IPS-15b (cell line): Measurements from ENCODE around the gene RAB11FIP4.

Experiments
- H3K27me3 ChIP-seq: one replicate; pipeline ENCODE4 v1.6.1; 2013; ENCODE audit warnings: low read length; ENCODE audit not compliant: control insufficient read depth, insufficient read depth
- H3K36me3 ChIP-seq: one replicate; pipeline ENCODE4 v1.6.1; 2013; ENCODE audit warnings: low read length; ENCODE audit not compliant: control insufficient read depth, insufficient read depth
- H3K4me1 ChIP-seq: one replicate; pipeline ENCODE4 v1.6.1; 2013; ENCODE audit warnings: mild to moderate bottlenecking, low read length; ENCODE audit not compliant: control insufficient read depth, insufficient read depth
- H3K4me3 ChIP-seq: one replicate; pipeline ENCODE4 v1.5.1; 2013; ENCODE audit warnings: low read depth, low read length
- H3K9ac ChIP-seq: one replicate; pipeline ENCODE4 v1.6.1; 2013; ENCODE audit warnings: low read depth, mild to moderate bottlenecking, low read length
- H3K9me3 ChIP-seq: one replicate; pipeline ENCODE4 v1.6.1; 2013; ENCODE audit warnings: mild to moderate bottlenecking, low read length; ENCODE audit not compliant: control insufficient read depth, insufficient read depth

RAB11FIP4 gene

GRCh38 chr17:31458829-31459228 is 67.4 kb downstream of the RAB11FIP4 start:
- Histone ChIP-seq H3K9me3 (no peaks in the 10 kb centered on the region), H3K4me3 (no peak overlapping the region), H3K9ac (no peak overlapping the region), H3K4me1 (no peaks in the 10 kb centered on the region), H3K36me3 (no peaks in the 10 kb centered on the region), H3K27me3 (no peaks in the 10 kb centered on the region)

GRCh38 chr17:31459716-31460115 is 68.2 kb downstream of the RAB11FIP4 start:
- Histone ChIP-seq H3K4me1 (no peaks in the 10 kb centered on the region), H3K4me3 (no peak overlapping the region), H3K27me3 (no peaks in the 10 kb centered on the region), H3K36me3 (no peaks in the 10 kb centered on the region), H3K9ac (no peak overlapping the region), H3K9me3 (no peaks in the 10 kb centered on the region)

GRCh38 chr17:31460226-31460721 is 68.8 kb downstream of the RAB11FIP4 start:
- H3K9me3 ChIP-seq = no peaks in the 10 kb centered on the region
- no peak overlapping the region for H3K4me3 ChIP-seq
- H3K36me3 ChIP-seq = no peaks in the 10 kb centered on the region
- no peak overlapping the region for H3K9ac ChIP-seq
- no peaks in the 10 kb centered on the region for H3K27me3 ChIP-seq
- no peaks in the 10 kb centered on the region for H3K4me1 ChIP-seq

GRCh38 chr17:31461227-31461810 is 69.8 kb downstream of the RAB11FIP4 start:
- no peaks in the 10 kb centered on the region for H3K9me3 ChIP-seq
- H3K9ac ChIP-seq = no peak overlapping the region
- H3K4me1 ChIP-seq = no peaks in the 10 kb centered on the region
- H3K27me3 ChIP-seq = no peaks in the 10 kb centered on the region
- H3K36me3 ChIP-seq = no peaks in the 10 kb centered on the region
- no peak overlapping the region for H3K4me3 ChIP-seq

- H3K4me1 ChIP-seq = no peaks in the 10 kb centered on the region
- H3K27me3 ChIP-seq = no peaks in the 10 kb centered on the region
- no peaks in the 10 kb centered on the region for H3K36me3 ChIP-seq
- no peak overlapping the region for H3K4me3 ChIP-seq
- H3K9ac ChIP-seq = no peak overlapping the region
- no peaks in the 10 kb centered on the region for H3K9me3 ChIP-seq
Observed at GRCh38 chr17:31462261-31462660, 70.8 kb downstream of the RAB11FIP4 start.

GRCh38 chr17:31466096-31466760 is 74.8 kb downstream of the RAB11FIP4 start:
- H3K4me3 ChIP-seq = no peak overlapping the region
- peaks cover 10% of the 10 kb centered on the region for H3K4me1 ChIP-seq
- no peaks in the 10 kb centered on the region for H3K36me3 ChIP-seq
- no peaks in the 10 kb centered on the region for H3K9me3 ChIP-seq
- no peak overlapping the region for H3K9ac ChIP-seq
- H3K27me3 ChIP-seq = no peaks in the 10 kb centered on the region

GRCh38 chr17:31467502-31468256 is 76.2 kb downstream of the RAB11FIP4 start:
- Histone ChIP-seq H3K9ac (peak overlapping the region; percentile 2), H3K4me3 (peak overlapping the region; percentile 0), H3K27me3 (no peaks in the 10 kb centered on the region), H3K4me1 (peaks cover 10% of the 10 kb centered on the region), H3K36me3 (no peaks in the 10 kb centered on the region), H3K9me3 (no peaks in the 10 kb centered on the region)

- no peaks in the 10 kb centered on the region for H3K9me3 ChIP-seq
- no peak overlapping the region for H3K9ac ChIP-seq
- H3K4me1 ChIP-seq = peaks cover 10% of the 10 kb centered on the region
- no peaks in the 10 kb centered on the region for H3K36me3 ChIP-seq
- H3K27me3 ChIP-seq = no peaks in the 10 kb centered on the region
- no peak overlapping the region for H3K4me3 ChIP-seq
Observed at GRCh38 chr17:31469959-31470358, 78.5 kb downstream of the RAB11FIP4 start.

GRCh38 chr17:31470592-31470991 is 79.1 kb downstream of the RAB11FIP4 start:
- no peak overlapping the region for H3K4me3 ChIP-seq
- peaks cover 10% of the 10 kb centered on the region for H3K4me1 ChIP-seq
- H3K27me3 ChIP-seq = no peaks in the 10 kb centered on the region

GRCh38 chr17:31472137-31472536 is 80.7 kb downstream of the RAB11FIP4 start:
- H3K9ac ChIP-seq = no peak overlapping the region
- H3K9me3 ChIP-seq = no peaks in the 10 kb centered on the region
- H3K36me3 ChIP-seq = no peaks in the 10 kb centered on the region
- no peak overlapping the region for H3K4me3 ChIP-seq
- peaks cover 10% of the 10 kb centered on the region for H3K4me1 ChIP-seq
- H3K27me3 ChIP-seq = no peaks in the 10 kb centered on the region

More at GRCh38 chr17:31470592-31470991, 79.1 kb downstream of the RAB11FIP4 start:
- no peaks in the 10 kb centered on the region for H3K36me3 ChIP-seq
- no peak overlapping the region for H3K9ac ChIP-seq
- H3K9me3 ChIP-seq = no peaks in the 10 kb centered on the region

GRCh38 chr17:31475378-31476162 is 84.1 kb downstream of the RAB11FIP4 start:
- no peaks in the 10 kb centered on the region for H3K9me3 ChIP-seq
- no peaks in the 10 kb centered on the region for H3K4me1 ChIP-seq
- H3K36me3 ChIP-seq = no peaks in the 10 kb centered on the region
- H3K4me3 ChIP-seq = no peak overlapping the region
- no peak overlapping the region for H3K9ac ChIP-seq
- H3K27me3 ChIP-seq = no peaks in the 10 kb centered on the region
